GM23248 (cell line): ENCODE results near the gene DACT3.

Source experiments
- EZH2 ChIP-seq: fragments of 200-600 bp; sonication (generic); IDR thresholded peaks from 2 replicates; pipeline ENCODE4 v1.6.1; 2018; ENCODE audit warnings: antibody characterized with exemption, mild to moderate bottlenecking; ENCODE audit not compliant: insufficient read depth, poor library complexity, severe bottlenecking
- EZH2phosphoT487 ChIP-seq: fragments of 200-600 bp; sonication (generic); IDR thresholded peaks from 2 replicates; pipeline ENCODE4 v1.6.1; 2018; ENCODE audit warnings: antibody characterized with exemption, moderate library complexity, mild to moderate bottlenecking, low read depth; ENCODE audit not compliant: insufficient read depth

DNA sequence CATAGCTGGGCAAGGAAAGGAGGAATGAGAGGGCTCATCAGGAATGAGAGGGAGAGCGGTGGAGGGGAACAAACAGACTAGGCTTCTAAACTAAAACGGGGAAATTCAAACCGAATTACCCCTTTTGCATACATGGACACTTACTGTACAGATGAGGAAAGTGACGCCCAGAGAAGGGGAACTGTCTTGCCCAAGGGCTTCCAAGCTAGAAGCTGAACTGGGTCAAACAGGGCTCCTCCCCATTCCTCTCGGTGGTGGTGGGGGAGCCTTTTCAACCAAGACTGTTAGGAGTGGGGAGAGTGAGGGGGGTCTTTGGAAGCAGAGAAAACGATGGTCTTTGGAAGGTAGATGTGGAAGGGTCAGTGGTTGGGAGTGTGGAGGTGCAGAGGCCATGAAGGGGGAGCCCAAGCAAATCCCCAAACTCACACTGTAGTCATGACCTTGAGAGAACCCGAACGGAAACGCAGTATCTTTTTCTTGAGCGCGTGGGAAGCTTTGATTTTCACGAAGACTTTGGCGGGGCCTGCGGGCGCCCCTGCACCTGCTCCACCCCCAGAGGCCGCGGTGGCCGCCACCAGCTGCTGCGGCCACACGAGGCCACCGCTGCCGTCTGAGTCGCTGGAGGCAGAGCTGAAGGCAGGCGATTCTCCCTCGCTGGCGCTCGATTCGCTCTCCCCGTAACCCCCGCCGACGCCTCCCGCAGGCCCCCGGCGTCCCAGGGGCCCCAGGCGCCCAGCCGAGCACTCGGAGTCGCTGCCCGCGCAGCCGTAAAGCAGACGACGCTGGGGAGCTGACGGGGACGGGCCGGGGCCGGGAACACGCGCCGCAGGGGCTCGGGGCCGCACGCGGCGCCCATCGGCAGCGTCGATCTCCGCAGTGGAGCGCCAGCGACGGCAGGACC is 12.7 kb downstream of the DACT3 start:
- TF ChIP-seq EZH2phosphoT487 (no peak), EZH2 (no peak)
